Epithelial cell of esophagus (primary cell): ENCODE results near the gene PAFAH1B1.
"Not testable (repeated sequence)": the region's sequence is repeated elsewhere in the genome, so short reads cannot be mapped to it uniquely, and the experiment has no call there.

ENCODE experiments used
- DNase-seq: peaks from one replicate; pipeline ENCODE4 v3.0.0; 2010; ENCODE audit warnings: low read depth
- H3K4me3 ChIP-seq: 2 replicates; pipeline ENCODE4 v1.5.1; 2011; ENCODE audit warnings: mild to moderate bottlenecking, low read length, control low read depth
- CTCF ChIP-seq: IDR thresholded peaks from 2 replicates; pipeline ENCODE4 v1.5.1; 2011; ENCODE audit warnings: low read depth, mild to moderate bottlenecking, low read length, control low read depth, inconsistent platforms; ENCODE audit not compliant: insufficient read depth; ENCODE audit errors: missing control alignments

PAFAH1B1 gene

GRCh38 chr17:2571523-2572303, 21.7 kb upstream of the PAFAH1B1 start:
- TF ChIP-seq CTCF, result no peak
- no peak for DNase-seq
- H3K4me3 ChIP-seq, result no peak overlapping the region

GRCh38 chr17:2572304-2572609, 21.2 kb upstream of the PAFAH1B1 start:
- not testable (repeated sequence) for DNase-seq, H3K4me3 ChIP-seq

- no peak for DNase-seq
- H3K4me3 ChIP-seq, result no peak overlapping the region
- TF ChIP-seq CTCF, result no peak
Measured at GRCh38 chr17:2580151-2580550, 13.3 kb upstream of the PAFAH1B1 start.

GRCh38 chr17:2580661-2581060, 12.8 kb upstream of the PAFAH1B1 start:
- no peak for DNase-seq
- H3K4me3 ChIP-seq, result no peak overlapping the region
- no peak for TF ChIP-seq CTCF

GRCh38 chr17:2582493-2582892, 11.0 kb upstream of the PAFAH1B1 start:
- TF ChIP-seq CTCF, result no peak
- DNase-seq, result no peak
- H3K4me3 ChIP-seq, result no peak overlapping the region

- no peak overlapping the region for H3K4me3 ChIP-seq
- TF ChIP-seq CTCF, result no peak
- no peak for DNase-seq
Measured at GRCh38 chr17:2591040-2591640, 2.3 kb upstream of the PAFAH1B1 start.

GRCh38 chr17:2593821-2594721, 617 bp downstream of the PAFAH1B1 start:
- peak overlapping the region; percentile 88 for H3K4me3 ChIP-seq
- no peak for TF ChIP-seq CTCF
- DNase-seq, result peak; percentile 81
